Endothelial cell (in vitro differentiated cells): ENCODE data around the gene RBMS3. TPM values are rescaled to one million over a fixed set of nuclear protein-coding genes. Genes with fewer than 3 reads are reported as not detected.

Experiments used
- DNase-seq: peaks from one replicate; pipeline ENCODE4 v3.0.0; 2021; ENCODE audit warnings: low spot score
- H3K27ac Mint-ChIP-seq: one replicate; pipeline ENCODE4 v1.8.0; 2021; ENCODE audit warnings: mixed read lengths, inconsistent platforms; ENCODE audit not compliant: unreplicated experiment
- H3K27me3 Mint-ChIP-seq: one replicate; pipeline ENCODE4 v1.8.0; 2021; ENCODE audit warnings: mild to moderate bottlenecking, moderate library complexity, mixed read lengths, inconsistent platforms; ENCODE audit not compliant: unreplicated experiment
- H3K36me3 Mint-ChIP-seq: one replicate; pipeline ENCODE4 v1.8.0; 2021; ENCODE audit warnings: mild to moderate bottlenecking, low read depth, mixed read lengths, inconsistent platforms; ENCODE audit not compliant: unreplicated experiment
- H3K4me1 Mint-ChIP-seq: one replicate; pipeline ENCODE4 v1.8.0; 2021; ENCODE audit warnings: mild to moderate bottlenecking, mixed read lengths, inconsistent platforms; ENCODE audit not compliant: unreplicated experiment
- H3K4me3 Mint-ChIP-seq: one replicate; pipeline ENCODE4 v1.8.0; 2021; ENCODE audit warnings: mild to moderate bottlenecking, mixed read lengths, inconsistent platforms; ENCODE audit not compliant: unreplicated experiment
- H3K9me3 Mint-ChIP-seq: one replicate; pipeline ENCODE4 v1.8.0; 2021; ENCODE audit warnings: mixed read lengths, inconsistent platforms; ENCODE audit not compliant: unreplicated experiment
- CTCF ChIP-seq: fragments of 200-600 bp; sonication (generic); IDR thresholded peaks from one replicate; pipeline ENCODE4 v1.5.0; 2021; ENCODE audit warnings: antibody characterized with exemption; ENCODE audit not compliant: unreplicated experiment
- total RNA-seq: library from RNA; stranded (reverse); fragmentation: NEBNext Ultra II Directional; extraction: Animal tissue kit (Norgen Biotek cat#: 25700); gene quantifications from one replicate; pipeline ENCODE4 v1.2.1, GENCODE V29; 2021; ENCODE audit not compliant: unreplicated experiment

The RBMS3 gene
- total RNA-seq, 1 donor from 2014 or later, result 30.9 TPM

GRCh38 chr3:29677421-29677820 is 396.6 kb downstream of the RBMS3 start:
- Mint-ChIP-seq H3K27ac (no peak overlapping the region), H3K4me1 (no peaks in the 10 kb centered on the region), H3K27me3 (no peaks in the 10 kb centered on the region), H3K36me3 (no peaks in the 10 kb centered on the region), H3K9me3 (no peaks in the 10 kb centered on the region), H3K4me3 (no peak overlapping the region)
- DNase-seq, result no peak
- TF ChIP-seq CTCF, result no peak

- no peak for TF ChIP-seq CTCF
- Mint-ChIP-seq H3K4me3 (no peak overlapping the region), H3K4me1 (peaks cover 3% of the 10 kb centered on the region), H3K27ac (no peak overlapping the region), H3K9me3 (no peaks in the 10 kb centered on the region), H3K27me3 (no peaks in the 10 kb centered on the region), H3K36me3 (no peaks in the 10 kb centered on the region)
- DNase-seq, result no peak
These were observed 399.1 kb downstream of the RBMS3 start for GRCh38 chr3:29679944-29680343.

GRCh38 chr3:29683018-29683993 is 402.4 kb downstream of the RBMS3 start:
- Mint-ChIP-seq H3K27ac (no peak overlapping the region), H3K27me3 (no peaks in the 10 kb centered on the region), H3K4me3 (no peak overlapping the region), H3K9me3 (no peaks in the 10 kb centered on the region), H3K4me1 (peaks cover 3% of the 10 kb centered on the region), H3K36me3 (no peaks in the 10 kb centered on the region)
- TF ChIP-seq CTCF, result no peak
- DNase-seq, result no peak

- no peaks in the 10 kb centered on the region for H3K9me3 Mint-ChIP-seq
- DNase-seq, result no peak
- H3K4me1 Mint-ChIP-seq, result peaks cover 3% of the 10 kb centered on the region
- H3K27ac Mint-ChIP-seq, result no peak overlapping the region
- no peak for TF ChIP-seq CTCF
- no peaks in the 10 kb centered on the region for H3K36me3 Mint-ChIP-seq
- H3K4me3 Mint-ChIP-seq, result no peak overlapping the region
- no peaks in the 10 kb centered on the region for H3K27me3 Mint-ChIP-seq
These were observed 406.2 kb downstream of the RBMS3 start for GRCh38 chr3:29686889-29687592.
